Activated CD4-positive, alpha-beta T cell treated with anti-CD3 and anti-CD28 coated beads for 1 hour (primary cell): Measurements from ENCODE around the gene LAD1.

ENCODE experiments used
- DNase-seq: peaks from one replicate; pipeline ENCODE4 v3.0.0-alpha.2; 2020

LAD1 gene

DNA sequence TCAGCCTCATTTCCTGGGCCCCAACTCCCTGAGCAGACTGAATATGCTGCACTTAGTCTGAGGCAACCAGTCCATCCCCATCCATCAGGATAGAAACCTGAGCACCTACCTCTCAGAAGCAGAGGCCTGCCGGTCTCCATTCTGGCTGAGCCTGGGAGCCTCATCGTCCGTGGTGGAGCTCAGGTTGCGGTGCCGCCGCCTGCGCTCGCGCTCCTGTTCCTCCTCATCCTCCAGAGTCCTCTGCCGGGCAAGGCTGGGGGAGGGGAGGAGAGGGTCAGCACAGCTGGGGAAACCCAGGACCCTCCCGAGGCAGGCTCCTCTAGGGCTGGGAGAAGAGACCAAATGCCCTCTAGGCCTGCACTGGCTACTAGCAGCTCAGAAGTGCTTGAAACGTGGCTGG is 10.1 kb downstream of the LAD1 start:
- no peak for DNase-seq

DNA sequence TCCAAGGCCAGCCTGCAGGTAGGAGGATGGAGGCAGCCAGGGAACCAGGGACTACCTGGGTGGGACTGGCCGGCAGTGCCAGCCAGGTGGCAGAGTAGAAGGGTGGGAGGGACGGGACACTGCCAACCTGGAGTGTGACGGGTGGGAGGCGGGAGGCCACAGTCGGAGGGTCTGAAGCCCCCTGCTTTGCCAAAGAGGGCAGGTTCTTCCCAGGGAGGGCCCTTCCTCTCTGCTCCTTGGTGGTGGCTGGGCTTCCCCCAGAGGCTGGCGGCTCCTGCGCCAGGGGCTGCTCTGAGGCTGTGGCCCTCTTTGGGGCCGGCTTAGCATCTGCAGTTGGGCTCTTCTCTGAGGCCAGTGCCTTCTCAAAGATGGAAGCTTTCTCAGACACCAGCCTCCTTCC is 12.9 kb downstream of the LAD1 start:
- no peak for DNase-seq

DNA sequence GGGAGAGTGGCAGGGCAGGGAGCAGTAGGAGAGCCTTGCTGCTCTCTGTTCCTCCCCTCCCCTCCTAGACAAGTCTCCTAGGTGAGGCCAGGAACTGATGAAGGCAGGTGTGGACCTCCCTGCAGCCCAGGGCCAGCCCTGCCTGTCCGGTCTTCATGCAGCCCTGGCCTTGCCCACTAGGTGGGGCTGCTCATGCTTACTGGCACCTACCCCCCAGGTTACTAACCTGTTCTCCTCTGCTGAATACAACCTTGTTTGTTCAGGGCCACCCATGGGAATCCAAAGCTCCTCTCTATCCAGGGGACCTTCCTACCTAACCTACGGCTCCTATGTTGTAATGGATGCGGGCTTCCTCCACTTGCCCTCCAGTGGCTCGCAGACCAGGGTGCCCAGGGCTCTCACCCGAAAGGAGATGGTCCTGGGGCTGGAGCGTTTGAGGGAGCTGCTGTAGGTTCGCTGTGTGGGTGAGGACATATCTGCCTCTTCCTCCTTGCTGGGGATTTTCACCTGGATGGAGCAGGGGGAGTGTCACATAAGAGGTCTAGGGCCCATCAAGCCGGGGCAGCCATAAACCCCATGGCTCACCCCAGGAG is 13.7 kb downstream of the LAD1 start:
- DNase-seq, result no peak

DNA sequence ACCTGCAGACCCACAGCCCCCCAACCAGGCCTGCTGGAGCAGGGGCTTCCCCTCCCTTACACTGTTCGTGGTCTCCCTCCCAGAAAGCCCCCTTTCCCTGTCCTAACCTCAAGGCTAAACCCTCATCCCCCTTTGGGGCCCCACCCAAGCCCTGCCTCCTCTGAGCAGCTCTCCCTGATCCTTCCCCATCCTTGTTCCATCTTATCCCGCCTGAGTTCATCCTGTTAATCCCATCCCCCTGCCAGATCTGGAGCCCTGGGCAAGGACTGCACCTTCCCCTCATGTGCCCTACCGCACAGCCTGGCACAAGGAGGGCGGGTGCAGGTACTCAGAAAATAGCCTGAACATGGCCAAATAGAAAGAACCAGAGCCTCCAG is 14.7 kb downstream of the LAD1 start:
- no peak for DNase-seq

DNA sequence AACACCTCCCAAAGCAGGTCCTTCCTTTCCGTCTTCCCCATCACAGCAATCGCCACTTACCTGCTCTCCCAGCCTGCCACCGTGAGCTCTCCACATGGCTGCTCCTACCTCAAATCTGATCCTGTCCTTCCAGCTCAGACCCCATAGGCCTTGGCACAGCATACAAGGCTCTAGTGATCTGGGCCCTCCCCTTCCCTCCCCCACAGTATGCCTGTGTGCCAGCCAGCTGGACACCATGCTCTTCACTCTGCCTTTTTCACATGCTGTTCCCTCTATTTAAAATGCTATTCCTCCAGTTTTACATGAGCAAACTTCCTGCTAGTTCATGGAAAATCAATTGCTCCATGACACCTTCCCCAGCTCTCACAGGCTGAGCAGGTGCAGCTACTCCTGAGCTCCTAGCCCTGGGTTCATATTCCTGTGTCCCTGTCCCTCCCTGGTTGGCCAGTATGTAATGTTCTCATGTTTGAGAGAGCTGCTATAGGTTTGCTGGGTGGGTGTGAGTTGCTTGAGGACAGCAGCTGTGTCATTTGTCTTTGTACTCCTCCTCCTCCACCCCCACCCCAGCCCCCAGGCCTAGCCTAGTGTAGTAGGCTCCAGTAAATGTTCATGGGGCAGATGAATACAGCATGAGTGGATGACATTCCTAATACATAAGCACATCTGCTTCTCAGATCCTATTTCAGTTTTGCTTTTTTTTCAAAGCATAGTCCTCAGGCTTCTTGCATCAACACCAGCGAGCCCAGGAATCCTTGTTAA is 15.3 kb downstream of the LAD1 start:
- DNase-seq, result no peak

DNA sequence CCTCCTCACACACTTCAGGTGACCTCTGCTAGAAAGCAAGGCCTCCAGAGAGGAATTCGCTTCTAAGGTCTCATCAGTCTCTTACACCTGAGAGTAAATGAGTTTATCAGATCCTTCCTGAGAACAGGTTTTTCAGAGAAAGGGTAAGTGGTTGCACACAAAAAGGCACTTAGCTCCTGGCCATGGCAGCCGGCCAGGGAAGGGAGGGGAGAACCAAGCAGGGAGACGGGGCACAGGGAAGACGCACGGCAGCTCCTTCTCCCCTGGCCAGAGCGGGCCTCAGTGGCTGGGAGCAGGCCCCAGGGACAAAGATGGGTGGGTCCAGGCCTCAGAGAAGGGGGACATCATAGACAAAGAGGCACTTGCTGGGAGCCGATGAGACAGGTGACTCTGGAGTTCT is 18.0 kb downstream of the LAD1 start:
- no peak for DNase-seq

DNA sequence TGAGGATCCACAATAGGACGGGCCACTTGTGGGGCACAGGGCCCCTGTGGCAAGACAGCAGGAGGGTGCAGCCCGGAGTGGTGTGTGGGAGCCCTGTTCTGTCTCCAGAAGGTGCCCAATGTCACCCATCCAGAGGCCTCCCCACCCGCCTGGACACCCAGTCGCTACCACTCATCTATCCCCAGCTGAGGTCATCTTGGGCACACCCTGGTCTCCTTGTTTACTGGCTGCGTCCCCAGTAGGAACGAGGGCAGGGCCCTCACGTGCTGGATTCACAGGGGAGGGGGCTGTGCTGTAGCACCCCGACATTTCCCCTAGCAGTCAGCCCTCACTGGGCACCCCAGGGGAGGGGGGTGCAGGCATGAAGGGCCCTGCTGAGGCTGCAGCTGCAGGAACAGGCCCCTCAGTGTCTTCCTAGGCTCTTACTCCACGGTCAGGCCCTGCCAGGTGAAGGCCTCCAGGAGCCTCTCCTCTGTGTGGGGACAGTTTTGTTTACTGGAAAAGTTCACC is 19.3 kb downstream of the LAD1 start:
- DNase-seq, result no peak

DNA sequence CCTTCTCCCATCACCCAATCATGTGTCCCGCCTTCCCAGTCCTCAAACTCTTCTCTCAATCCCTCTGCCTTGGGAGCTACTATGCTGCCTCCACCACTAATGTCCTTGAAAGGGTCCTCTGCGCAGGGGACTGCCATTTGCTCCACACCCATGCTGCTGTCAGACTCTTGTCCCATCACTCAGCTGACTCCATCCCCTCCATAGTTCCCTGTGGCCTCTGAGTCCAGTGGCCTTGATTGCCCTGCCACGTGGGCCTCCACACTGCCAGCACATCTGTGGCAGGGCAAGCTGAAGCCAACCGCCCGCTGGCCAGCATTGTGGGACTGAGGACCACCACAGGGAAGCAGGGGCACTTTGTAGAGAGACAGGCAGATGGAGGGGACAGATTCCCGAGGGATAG is 20.3 kb downstream of the LAD1 start:
- DNase-seq, result no peak

DNA sequence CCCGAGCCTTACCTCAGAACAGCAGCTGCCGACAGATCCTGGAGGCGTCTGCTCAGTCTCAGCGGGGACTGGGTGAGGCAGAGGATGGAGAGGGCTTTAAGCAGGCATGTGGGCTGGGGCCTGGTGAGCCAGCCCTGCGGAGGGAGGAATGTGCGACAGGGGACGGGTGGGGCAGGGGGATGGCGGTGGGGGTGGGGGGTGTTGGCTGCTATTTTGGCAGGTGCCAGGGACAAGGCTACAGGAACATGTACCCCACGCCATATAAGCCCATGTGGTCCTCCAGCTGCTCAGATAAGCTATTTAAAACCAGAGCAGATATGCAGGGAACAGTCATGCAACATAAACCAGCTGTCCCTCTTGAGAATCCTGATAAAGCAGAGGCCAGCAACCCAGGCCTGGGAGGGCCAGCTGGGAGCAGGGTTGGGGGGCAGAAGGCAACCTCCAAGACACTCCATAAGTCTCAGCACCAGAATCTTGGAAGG is 21.5 kb downstream of the LAD1 start, which contains the start of gene TNNT2:
TSS of gene TNNT2 (minus strand) at position 70 of the 482 bp plus-strand sequence. CDS start 4,426 bp downstream, outside the sequence.
- no peak for DNase-seq

DNA sequence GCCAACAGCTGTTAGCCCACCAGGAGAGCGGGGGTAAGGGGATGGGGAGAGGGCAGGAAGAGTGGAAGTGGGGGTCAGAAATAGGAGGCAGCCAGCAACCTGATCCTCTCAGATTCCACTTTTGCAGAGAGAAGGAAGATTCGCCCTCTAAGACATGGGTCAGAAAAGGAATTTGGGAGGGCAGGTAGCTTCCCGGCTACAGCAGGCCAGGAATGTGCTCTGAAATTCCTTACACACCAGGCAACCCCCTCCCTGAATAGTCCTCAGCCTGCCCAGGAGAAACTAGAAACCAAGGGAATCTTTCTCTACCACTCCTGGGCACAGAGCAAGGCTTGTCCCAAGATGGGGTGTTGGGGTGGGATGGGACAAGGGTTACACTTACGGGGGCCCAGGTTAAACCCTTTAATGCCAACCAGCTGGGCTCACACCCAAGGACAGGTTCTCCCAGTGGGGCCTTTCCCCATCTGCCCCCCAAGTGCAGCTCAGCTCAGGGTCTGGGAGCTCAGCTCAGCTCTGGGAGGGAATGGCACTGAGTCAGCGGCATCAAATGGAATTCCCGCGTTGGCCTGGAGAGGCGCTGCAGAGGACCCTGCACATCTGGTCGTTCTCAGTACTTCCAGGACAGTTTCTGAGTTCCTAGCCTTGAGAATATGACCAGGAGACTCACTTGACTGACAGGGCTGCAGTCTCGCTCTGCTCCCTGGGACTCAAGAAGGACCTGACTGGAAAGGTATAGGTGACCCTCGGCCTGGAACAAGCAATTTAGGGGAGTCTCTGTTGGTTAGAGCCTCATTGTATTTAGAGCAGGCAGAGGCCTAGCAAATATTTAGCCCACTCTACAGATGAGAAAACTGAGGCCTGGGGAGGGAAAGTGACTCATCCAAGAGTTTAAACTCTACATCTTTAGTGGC is 22.4 kb downstream of the LAD1 start:
- no peak for DNase-seq

DNA sequence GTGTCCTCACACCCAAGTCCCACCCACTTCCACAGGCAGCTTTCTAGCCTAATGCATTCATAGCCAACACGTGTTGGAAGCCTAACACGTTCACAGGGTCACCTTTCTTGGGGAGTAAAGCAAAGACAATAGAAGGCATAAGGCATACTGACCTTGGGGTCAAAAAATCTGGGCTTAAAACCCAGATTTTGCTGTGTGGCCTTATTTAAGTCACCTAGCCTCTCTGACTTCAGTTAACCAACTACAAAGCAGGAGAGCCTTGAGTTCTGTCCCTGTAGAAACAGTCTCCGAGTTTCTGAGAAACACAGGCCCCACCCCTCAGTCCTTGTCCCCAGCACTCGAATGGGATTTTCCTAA is 23.0 kb downstream of the LAD1 start:
- no peak for DNase-seq

DNA sequence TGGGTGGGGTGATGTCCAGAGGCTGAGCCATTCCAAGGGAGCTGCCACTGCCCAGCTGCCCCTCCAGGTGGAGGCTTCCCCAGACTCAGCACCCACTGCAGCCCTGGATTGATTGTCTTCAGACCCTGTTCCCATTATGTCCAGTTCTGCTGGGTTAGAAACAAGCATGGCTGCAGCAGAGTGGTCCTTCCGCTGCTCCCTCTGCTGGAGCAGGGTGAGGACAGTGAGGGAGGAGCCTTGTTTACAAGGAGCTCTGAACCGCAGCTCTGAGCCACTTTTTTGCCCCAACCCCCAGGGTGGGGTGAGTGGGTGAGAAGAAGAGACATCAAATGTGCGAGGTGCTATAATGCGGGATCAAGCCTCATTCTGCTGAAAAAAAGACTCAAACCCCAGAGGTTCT is 24.0 kb downstream of the LAD1 start:
- DNase-seq, result no peak

DNA sequence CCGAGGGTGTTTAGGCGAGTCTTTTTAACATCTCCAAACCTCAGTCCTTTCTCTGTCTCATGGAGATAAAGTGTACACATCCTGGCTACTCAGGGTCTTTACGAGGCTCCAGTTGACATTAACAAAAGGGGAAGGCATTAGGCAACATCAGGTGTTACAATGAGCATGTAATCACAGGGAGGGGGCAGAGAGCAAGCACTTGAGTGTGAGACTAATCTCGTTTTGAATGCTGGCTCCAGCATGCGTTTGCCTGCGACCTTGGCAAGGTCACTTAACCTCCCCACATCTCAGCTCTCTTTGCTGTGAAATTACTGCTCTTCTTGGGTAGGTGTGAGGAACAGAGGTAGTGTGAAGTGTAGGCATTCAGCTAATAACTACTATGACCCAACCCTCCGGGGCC is 24.8 kb downstream of the LAD1 start:
- no peak for DNase-seq

DNA sequence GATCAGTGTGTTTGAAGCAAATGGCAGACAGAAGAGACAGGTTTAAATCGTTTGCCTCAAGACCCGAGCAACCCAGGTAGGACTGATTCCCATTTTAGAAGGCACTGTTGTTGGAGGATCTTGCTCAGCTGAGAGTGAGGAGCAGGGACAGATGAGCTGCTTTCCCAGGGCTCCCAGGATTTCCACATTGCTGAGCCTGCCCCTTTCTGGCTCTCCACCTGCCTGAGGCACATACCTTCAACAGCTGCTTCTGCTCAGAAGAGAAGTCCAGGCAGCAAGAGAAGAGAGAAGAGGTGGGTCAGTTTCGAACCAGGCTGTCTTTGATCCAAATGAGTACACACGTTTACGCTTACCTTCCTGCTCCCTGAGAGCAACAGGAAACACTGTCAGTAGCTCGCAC is 27.3 kb downstream of the LAD1 start:
- no peak for DNase-seq

DNA sequence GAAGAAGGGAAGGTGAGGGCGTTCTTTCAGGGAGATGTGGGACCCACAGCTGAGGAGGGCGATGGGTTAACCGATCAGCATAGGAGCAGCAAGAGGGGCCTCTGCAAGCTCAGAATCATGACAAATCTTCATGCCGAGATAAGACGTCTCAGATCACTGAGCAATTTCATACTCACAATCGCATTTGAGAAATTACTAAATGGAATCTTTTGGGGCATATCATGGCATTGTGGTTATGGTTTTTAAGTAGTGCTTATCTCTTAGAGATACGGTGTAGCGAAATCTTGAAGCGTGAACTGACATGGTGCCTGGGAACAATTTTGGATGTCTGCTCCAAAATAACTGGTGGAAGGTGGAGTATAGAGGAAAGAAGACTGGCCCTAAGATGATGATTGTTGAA is 27.8 kb downstream of the LAD1 start:
- no peak for DNase-seq

DNA sequence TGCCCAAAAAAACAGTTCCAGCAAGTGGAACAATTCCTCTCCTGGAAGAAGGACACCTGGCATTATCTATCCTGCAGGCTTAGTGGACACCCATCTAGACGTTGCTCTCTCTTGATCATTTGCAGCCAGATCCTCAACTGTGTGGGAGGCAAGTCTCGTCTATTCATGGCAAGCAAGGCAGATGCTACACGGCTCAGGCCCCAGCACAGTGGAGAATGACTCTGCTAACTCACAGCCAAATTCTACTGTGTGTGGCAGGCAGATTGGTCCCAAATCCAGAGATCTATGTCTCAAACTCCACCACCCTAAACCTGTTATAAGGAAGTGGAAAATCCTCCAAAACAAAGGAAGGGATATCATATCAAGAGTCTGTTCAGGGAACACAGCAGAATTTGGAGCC is 28.6 kb downstream of the LAD1 start:
- DNase-seq, result no peak

DNA sequence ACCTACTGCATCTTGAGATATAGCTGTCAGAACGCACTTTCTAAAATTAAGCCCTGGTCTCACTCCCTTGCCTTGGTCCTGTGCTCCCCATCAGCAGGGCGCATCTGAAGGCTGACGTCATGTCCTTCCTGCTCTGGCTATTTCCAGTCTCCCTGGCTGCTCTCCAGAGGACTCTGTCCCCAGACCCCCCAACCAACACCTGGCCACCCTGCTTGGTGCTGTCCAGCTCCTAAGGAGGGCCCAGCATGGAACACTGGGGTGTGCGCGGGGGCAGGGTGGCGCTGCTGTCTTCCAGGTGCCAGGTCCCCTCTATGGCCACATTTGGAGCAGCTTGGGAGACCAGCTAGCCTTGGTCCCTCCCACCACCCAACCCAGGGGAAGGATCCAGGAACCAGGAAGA is 29.9 kb downstream of the LAD1 start:
- no peak for DNase-seq

DNA sequence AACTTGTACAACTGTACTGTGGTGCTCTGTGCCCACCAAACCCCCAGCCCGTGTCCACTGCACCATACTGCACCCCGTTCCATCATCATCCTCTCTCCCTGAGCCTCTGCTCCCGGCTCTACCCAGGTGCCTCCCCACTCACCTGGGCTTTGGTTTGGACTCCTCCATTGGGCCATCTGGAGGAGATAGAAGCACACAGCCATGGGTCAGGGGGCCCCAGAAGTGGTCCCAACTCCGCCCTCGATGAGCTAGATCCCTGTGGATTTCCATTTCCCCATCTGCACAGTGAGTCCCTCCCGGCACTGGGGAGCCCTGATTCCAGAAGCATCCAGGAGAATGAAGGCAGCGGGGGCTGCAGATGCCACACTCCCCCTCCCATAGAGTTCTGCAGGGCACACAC is 32.4 kb downstream of the LAD1 start:
- DNase-seq, result no peak

DNA sequence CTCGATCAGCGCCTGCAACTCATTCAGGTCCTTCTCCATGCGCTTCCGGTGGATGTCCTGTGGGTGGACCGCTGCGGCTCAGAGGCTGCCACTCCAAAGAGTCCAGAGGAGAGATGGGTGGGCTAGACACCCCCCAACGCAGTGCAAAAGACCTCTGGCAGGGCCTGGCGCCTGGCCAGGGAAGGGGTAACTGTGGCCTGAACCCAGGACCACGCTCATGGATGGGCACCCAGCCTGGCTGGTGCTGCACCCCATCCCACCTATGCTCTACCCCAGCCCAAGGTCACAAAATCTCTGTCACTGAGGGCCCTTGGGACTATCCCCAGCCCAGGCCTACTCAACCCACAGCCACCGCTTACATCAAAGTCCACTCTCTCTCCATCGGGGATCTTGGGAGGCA is 33.9 kb downstream of the LAD1 start:
- DNase-seq, result no peak

DNA sequence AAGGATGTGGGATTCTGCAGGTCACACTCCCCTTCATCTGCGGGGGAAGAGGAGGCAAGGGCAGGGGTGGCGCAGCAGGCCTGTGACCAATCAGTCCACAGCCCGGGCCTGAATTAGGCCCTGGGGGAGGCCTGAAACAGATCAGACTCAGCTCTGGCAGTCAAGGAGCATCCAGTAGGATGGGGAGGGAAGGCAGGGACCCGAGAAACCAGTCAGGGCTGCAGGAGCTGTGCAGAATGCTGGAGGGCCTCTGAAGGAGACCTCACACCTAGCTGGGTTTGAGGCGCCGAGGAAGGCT is 34.4 kb downstream of the LAD1 start:
- no peak for DNase-seq

DNA sequence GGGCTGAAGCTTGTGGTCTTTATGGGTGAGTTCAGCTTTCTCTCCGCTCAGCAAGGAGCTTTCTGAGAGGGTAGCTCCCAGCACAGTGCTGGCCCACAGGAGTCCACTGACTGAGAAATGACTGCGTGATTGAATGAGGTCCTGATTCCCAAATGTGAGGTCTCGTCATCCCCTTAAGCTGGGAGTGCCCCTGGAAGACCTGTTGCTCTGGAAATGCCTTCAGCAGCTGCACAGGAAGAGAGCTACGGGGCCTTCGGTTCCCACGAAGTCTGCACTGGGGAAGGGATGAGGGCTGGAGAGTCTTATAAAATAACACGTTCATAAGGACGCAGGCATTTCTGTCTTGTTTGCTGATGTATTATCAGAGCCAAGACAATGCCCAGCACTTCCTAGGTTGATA is 35.7 kb downstream of the LAD1 start:
- DNase-seq, result no peak

DNA sequence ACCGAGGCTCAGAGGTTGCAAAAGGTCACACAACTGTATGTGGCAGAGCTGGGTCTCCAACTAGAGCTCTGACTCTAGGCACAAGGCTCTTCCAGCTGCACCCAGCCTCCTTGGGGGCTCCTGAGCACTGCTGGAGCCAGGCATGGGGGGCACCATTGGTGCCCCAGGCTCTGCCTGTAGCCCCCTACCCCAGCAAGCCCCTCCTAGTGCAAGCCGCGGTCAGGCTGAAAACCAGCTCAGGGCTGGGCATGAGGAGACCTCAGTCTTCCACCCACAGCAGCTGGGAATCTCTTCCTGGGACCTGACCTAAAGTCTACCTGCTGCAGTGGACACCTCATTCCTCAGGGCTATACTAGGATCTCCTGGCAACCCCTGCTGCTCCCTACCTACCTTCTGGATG is 36.2 kb downstream of the LAD1 start:
- DNase-seq, result no peak

DNA sequence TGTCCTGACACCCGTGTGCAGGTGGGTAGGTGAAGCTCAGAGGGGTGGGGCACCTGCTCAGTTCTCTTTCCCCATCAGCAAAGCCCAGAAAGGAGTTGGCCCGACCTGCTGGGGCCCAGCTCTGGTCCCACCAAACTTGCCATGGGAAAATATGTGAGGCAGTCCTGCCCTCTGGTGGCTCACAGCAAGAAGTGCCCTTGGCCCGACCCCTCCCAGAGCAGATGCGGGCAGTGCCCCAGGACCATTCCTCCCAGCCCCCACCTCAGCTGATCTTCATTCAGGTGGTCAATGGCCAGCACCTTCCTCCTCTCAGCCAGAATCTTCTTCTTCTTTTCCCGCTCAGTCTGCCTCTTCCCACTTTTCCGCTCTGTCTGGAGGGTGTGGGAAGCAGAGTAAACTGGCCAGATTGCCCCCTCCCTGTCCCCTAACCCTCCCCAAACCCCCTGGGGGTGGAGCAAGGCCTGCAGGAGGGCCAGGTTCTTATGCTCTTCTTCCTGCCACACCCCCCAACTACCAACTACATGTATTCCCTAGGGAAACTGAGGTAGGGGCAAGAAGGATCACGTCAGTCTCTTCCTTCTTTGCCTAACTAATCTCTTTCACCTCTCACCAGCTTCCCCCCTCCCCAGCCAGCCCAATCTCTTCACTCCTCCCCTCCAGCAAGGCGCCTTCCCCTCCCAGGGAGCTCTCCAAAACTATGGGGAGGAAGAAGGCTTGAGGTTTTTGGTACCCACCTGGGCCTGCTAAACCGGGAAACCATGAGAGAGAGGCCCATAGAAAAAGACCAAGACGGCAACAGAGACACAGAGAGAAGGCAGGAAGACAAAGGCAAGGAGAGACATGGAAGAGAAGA is 37.2 kb downstream of the LAD1 start:
- no peak for DNase-seq
